Trophoblast cell (in vitro differentiated cells and primary cell): ENCODE measurements around the gene LRTM2.

Experiments used
- DNase-seq, 2 donors: peaks; one replicate each; pipeline ENCODE4 v3.0.0-alpha.2; 2016
- H2AFZ ChIP-seq: 2 replicates; pipeline ENCODE4 v1.6.1; 2013; ENCODE audit warnings: low read length, moderate library complexity, mild to moderate bottlenecking; ENCODE audit not compliant: insufficient read depth, poor library complexity
- H2AK5ac ChIP-seq: 2 replicates; pipeline ENCODE4 v1.6.1; 2013; ENCODE audit warnings: mild to moderate bottlenecking, low read length
- H2BK120ac ChIP-seq: 2 replicates; pipeline ENCODE4 v1.6.1; 2013; ENCODE audit warnings: low read length, mild to moderate bottlenecking, moderate library complexity; ENCODE audit not compliant: insufficient read depth, poor library complexity
- H2BK12ac ChIP-seq: 2 replicates; pipeline ENCODE4 v1.6.1; 2013; ENCODE audit warnings: mild to moderate bottlenecking, low read length, moderate library complexity
- H2BK5ac ChIP-seq: 2 replicates; pipeline ENCODE4 v1.6.1; 2013; ENCODE audit warnings: low read length, low read depth, moderate library complexity, mild to moderate bottlenecking; ENCODE audit not compliant: poor library complexity
- H3K14ac ChIP-seq: 2 replicates; pipeline ENCODE4 v1.6.1; 2013; ENCODE audit warnings: mild to moderate bottlenecking, low read length
- H3K18ac ChIP-seq: 2 replicates; pipeline ENCODE4 v1.6.1; 2013; ENCODE audit warnings: mild to moderate bottlenecking, low read length
- H3K23ac ChIP-seq: 2 replicates; pipeline ENCODE4 v1.6.1; 2013; ENCODE audit warnings: low read length
- H3K27ac ChIP-seq: 2 replicates; pipeline ENCODE4 v1.5.1; 2013; ENCODE audit warnings: low read depth, mild to moderate bottlenecking, inconsistent platforms, low read length, moderate library complexity
- H3K27me3 ChIP-seq: 2 replicates; pipeline ENCODE4 v1.6.1; 2013; ENCODE audit warnings: inconsistent platforms, mild to moderate bottlenecking, low read length, moderate library complexity; ENCODE audit not compliant: insufficient read depth
- H3K36me3 ChIP-seq, 2 experiments: 1 replicate in 1 of 2; 2 replicates in 1 of 2; pipeline ENCODE4 v1.6.1; 2013; ENCODE audit warnings: low read length in 2 of 2, mild to moderate bottlenecking in 2 of 2, moderate library complexity in 1 of 2; ENCODE audit not compliant: insufficient read depth in 2 of 2, control insufficient read depth in 1 of 2
- H3K4ac ChIP-seq: 2 replicates; pipeline ENCODE4 v1.6.1; 2013; ENCODE audit warnings: low read depth, mild to moderate bottlenecking, low read length, moderate library complexity
- H3K4me1 ChIP-seq, 2 experiments: 1 replicate in 1 of 2; 2 replicates in 1 of 2; pipeline ENCODE4 v1.6.1; 2013; ENCODE audit warnings: low read length in 2 of 2, mild to moderate bottlenecking in 2 of 2, moderate library complexity in 1 of 2; ENCODE audit not compliant: insufficient read depth in 2 of 2, control insufficient read depth in 1 of 2
- H3K4me2 ChIP-seq: 2 replicates; pipeline ENCODE4 v1.6.1; 2013; ENCODE audit warnings: inconsistent platforms, mild to moderate bottlenecking, low read length, moderate library complexity
- H3K4me3 ChIP-seq: 2 replicates; pipeline ENCODE4 v1.5.1; 2013; ENCODE audit warnings: mild to moderate bottlenecking, low read depth, low read length, inconsistent platforms
- H3K79me1 ChIP-seq: one replicate; pipeline ENCODE4 v1.6.1; 2013; ENCODE audit warnings: low read length
- H3K79me2 ChIP-seq: 2 replicates; pipeline ENCODE4 v1.6.1; 2013; ENCODE audit warnings: low read length, mild to moderate bottlenecking; ENCODE audit not compliant: control insufficient read depth, insufficient read depth, poor library complexity
- H3K9ac ChIP-seq: 2 replicates; pipeline ENCODE4 v1.6.1; 2013; ENCODE audit warnings: mild to moderate bottlenecking, low read length
- H3K9me3 ChIP-seq: 2 replicates; pipeline ENCODE4 v1.6.1; 2013; ENCODE audit warnings: low read depth, mild to moderate bottlenecking, control low read depth, inconsistent platforms, low read length; ENCODE audit not compliant: insufficient read depth
- H4K12ac ChIP-seq: 2 replicates; pipeline ENCODE4 v1.6.1; 2013; ENCODE audit warnings: low read depth, mild to moderate bottlenecking, low read length, moderate library complexity
- H4K8ac ChIP-seq: 2 replicates; pipeline ENCODE4 v1.6.1; 2013; ENCODE audit warnings: low read depth, mild to moderate bottlenecking, low read length, moderate library complexity
- H4K91ac ChIP-seq: one replicate; pipeline ENCODE4 v1.6.1; 2013; ENCODE audit warnings: low read depth, mild to moderate bottlenecking, low read length, moderate library complexity
- WGBS: extraction: QIAGEN DNeasy Blood & Tissue Kit; methylation state at CpG from one replicate; pipeline ENCODE4 v1.1.7; 2013; ENCODE audit warnings: missing lambda C conversion rate; ENCODE audit not compliant: insufficient read length, insufficient coverage; ENCODE audit errors: extremely low coverage; 5-methylcytosine and 5-hydroxymethylcytosine counted together

LRTM2 gene

DNA sequence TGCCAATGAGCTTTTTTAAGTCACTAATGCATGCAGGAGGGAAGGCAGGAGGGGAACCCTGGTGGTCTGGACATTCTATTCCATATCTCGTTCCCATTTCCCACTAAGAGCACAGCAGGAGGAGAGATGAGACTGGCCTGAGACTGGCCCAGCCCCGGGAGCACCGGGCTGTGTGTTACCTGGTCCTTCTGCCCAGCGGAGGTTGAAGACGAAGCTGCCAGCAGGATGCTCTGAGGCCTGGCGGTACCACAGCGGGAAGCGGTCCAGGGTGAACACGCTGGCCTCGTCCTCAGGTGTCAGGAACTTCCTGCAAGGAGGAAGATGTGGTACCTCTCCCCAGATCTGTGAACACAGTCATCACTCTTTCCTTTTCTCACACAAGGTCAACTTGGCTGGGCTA lies 23.9 kb downstream of the LRTM2 start:
- H2AK5ac ChIP-seq, result no peak overlapping the region
- H3K23ac ChIP-seq, result no peak overlapping the region
- H2BK12ac ChIP-seq, result no peak overlapping the region
- no peaks in the 10 kb centered on the region for H3K36me3 ChIP-seq
- H4K8ac ChIP-seq, result no peak overlapping the region
- no CpG with 5 or more reads among the region's 10 CpGs for WGBS
- H3K14ac ChIP-seq, result no peak overlapping the region
- H2BK120ac ChIP-seq, result no peak overlapping the region
- no peak overlapping the region for H4K91ac ChIP-seq
- no peak overlapping the region for H4K12ac ChIP-seq
- no peak for DNase-seq
- no peak overlapping the region for H3K9ac ChIP-seq
- no peak overlapping the region for H3K4ac ChIP-seq
- peak overlapping the region; percentile 17 for H3K4me3 ChIP-seq
- no peaks in the 10 kb centered on the region for H3K27me3 ChIP-seq
- H3K27ac ChIP-seq, result no peak overlapping the region
- no peaks in the 10 kb centered on the region for H3K9me3 ChIP-seq
- no peak overlapping the region for H3K4me2 ChIP-seq
- H2AFZ ChIP-seq, result no peak overlapping the region
- no peak overlapping the region for H2BK5ac ChIP-seq
- H3K79me2 ChIP-seq, result no peaks in the 10 kb centered on the region
- H3K18ac ChIP-seq, result no peak overlapping the region
- H3K4me1 ChIP-seq, result no peaks in the 10 kb centered on the region
- no peaks in the 10 kb centered on the region for H3K79me1 ChIP-seq

DNA sequence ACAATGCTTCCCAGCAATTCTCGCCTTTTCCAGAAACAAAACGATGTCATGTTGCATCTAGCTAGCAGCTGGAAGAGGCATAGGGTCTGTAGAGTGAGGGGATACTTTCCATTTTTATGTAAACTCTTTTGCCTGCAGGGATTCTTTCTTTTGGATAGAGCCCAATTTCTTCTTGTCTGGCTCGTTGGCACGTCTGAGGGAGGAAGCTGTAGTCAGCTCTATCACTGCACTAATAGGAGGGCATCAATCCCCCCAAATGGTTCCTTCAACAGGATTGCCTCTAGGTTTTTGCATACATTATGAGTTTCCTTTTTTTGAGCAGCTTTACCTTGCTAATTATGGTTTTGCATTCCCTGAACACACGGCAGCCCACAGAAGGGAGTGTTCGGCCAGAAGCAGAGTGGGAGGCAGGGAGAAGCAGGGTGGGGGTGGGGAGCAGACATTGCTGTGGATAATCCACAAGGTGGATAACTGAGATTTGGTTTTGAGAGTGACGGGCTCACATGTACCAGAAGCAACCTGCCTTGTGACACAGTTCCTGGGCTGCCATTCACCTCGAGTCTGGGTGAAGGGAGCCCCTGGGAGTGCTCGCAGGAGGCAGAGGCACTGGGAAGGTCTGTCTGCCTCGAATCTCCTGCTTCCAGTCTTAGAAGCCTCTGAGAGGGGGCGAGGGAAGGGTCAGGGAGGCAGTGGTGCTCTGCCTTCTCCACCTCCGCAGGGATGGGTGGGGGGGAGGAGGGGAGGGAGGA lies 24.5 kb downstream of the LRTM2 start:
- H2BK5ac ChIP-seq, result no peak overlapping the region
- no peak overlapping the region for H3K14ac ChIP-seq
- H3K79me1 ChIP-seq, result no peaks in the 10 kb centered on the region
- H3K36me3 ChIP-seq, result no peaks in the 10 kb centered on the region
- H3K27ac ChIP-seq, result no peak overlapping the region
- H3K79me2 ChIP-seq, result no peaks in the 10 kb centered on the region
- no peak for DNase-seq
- no peak overlapping the region for H2BK12ac ChIP-seq
- H3K9me3 ChIP-seq, result no peaks in the 10 kb centered on the region
- H4K91ac ChIP-seq, result no peak overlapping the region
- no peak overlapping the region for H3K4me3 ChIP-seq
- no peak overlapping the region for H2AFZ ChIP-seq
- no peak overlapping the region for H3K4me2 ChIP-seq
- no peak overlapping the region for H2BK120ac ChIP-seq
- no peak overlapping the region for H3K4ac ChIP-seq
- H4K8ac ChIP-seq, result no peak overlapping the region
- no peaks in the 10 kb centered on the region for H3K4me1 ChIP-seq
- H3K27me3 ChIP-seq, result no peaks in the 10 kb centered on the region
- H3K9ac ChIP-seq, result no peak overlapping the region
- no CpG with 5 or more reads among the region's 12 CpGs for WGBS
- no peak overlapping the region for H3K18ac ChIP-seq
- H4K12ac ChIP-seq, result no peak overlapping the region
- H2AK5ac ChIP-seq, result no peak overlapping the region
- H3K23ac ChIP-seq, result no peak overlapping the region

DNA sequence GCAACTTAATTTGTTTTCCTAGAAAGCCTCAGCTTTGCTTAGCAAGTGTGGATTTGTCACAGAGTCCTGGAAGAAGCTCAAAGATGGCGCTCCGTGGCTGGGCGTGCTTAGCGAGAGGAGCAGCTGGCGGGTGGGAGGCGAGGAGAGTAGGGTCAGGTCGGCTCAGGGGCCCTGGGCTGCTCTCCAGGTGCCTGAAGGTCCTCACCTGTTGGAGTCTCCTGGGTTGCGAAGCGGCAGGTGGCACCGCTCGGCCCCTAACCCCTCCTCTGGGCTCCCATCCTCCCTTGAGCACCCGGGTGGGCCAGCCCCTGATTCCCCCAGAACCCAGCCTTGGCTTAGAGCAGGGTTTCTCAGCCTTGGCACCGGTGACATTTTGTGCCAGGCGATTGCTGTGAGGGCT lies 25.1 kb downstream of the LRTM2 start:
- no peak for DNase-seq
- H3K36me3 ChIP-seq, result no peaks in the 10 kb centered on the region
- H3K27me3 ChIP-seq, result no peaks in the 10 kb centered on the region
- no peak overlapping the region for H3K4me3 ChIP-seq
- H4K91ac ChIP-seq, result no peak overlapping the region
- H3K4me1 ChIP-seq, result no peaks in the 10 kb centered on the region
- H4K12ac ChIP-seq, result no peak overlapping the region
- H3K18ac ChIP-seq, result no peak overlapping the region
- H2AFZ ChIP-seq, result no peak overlapping the region
- no peak overlapping the region for H2AK5ac ChIP-seq
- no peak overlapping the region for H4K8ac ChIP-seq
- H3K4me2 ChIP-seq, result no peak overlapping the region
- H3K79me1 ChIP-seq, result no peaks in the 10 kb centered on the region
- no peaks in the 10 kb centered on the region for H3K9me3 ChIP-seq
- no peaks in the 10 kb centered on the region for H3K79me2 ChIP-seq
- H3K14ac ChIP-seq, result no peak overlapping the region
- no peak overlapping the region for H2BK5ac ChIP-seq
- no peak overlapping the region for H3K9ac ChIP-seq
- H3K27ac ChIP-seq, result no peak overlapping the region
- WGBS, result no CpG with 5 or more reads among the region's 14 CpGs
- H2BK120ac ChIP-seq, result no peak overlapping the region
- no peak overlapping the region for H3K4ac ChIP-seq
- no peak overlapping the region for H2BK12ac ChIP-seq
- H3K23ac ChIP-seq, result no peak overlapping the region

DNA sequence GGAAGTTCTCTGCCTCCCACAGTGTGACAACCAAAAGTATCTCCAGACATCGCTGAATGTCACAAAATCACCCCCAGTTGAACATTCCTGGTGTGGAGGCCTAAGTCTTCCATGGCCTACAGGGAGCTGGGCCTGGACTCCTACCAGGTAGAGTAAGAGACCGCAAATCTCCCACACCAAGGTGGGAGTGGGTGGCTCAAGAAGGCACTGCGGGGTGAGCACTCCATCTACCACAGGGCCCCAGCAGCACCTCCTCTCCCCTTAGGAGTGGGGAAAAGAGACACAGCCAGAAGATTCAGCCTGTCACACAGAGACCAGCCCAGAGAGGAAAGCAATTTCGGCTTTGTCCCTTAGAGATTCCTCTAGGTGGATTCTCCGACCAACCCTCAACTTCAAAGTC lies 25.5 kb downstream of the LRTM2 start:
- Histone ChIP-seq H4K12ac (no peak overlapping the region), H3K79me1 (no peaks in the 10 kb centered on the region), H2AFZ (no peak overlapping the region), H3K9ac (no peak overlapping the region), H4K91ac (no peak overlapping the region), H3K4ac (no peak overlapping the region), H3K79me2 (no peaks in the 10 kb centered on the region), H3K27ac (no peak overlapping the region), H3K18ac (no peak overlapping the region), H2BK5ac (no peak overlapping the region), H3K4me1 (no peaks in the 10 kb centered on the region), H3K36me3 (no peaks in the 10 kb centered on the region), H3K27me3 (no peaks in the 10 kb centered on the region), H3K23ac (no peak overlapping the region), H2BK12ac (no peak overlapping the region), H2AK5ac (no peak overlapping the region), H3K4me2 (no peak overlapping the region), H3K9me3 (no peaks in the 10 kb centered on the region), H3K4me3 (no peak overlapping the region), H2BK120ac (no peak overlapping the region), H3K14ac (no peak overlapping the region), H4K8ac (no peak overlapping the region)
- WGBS, result no CpG with 5 or more reads among the region's 5 CpGs
- no peak for DNase-seq
